ENCODE results near the gene POU2AF1. TPM values are rescaled to one million over a fixed set of nuclear protein-coding genes. Genes with fewer than 3 reads are reported as not detected.

POU2AF1 gene
- total and polyA plus RNA-seq, 2 of the 13 experiments (the other 11 are each of a cell fraction or from before 2014, with no cell fraction given) = 1.9 to 3.6 TPM

- no peak overlapping the region for H3K4me3 ChIP-seq (replicated peaks in 1 of 3; ENCODE audit: insufficient read depth in 1 of 3, low read depth in 2 of 3, low read length in 3 of 3)
- peaks cover 34% of the 10 kb centered on the region for H3K4me1 ChIP-seq (ENCODE audit: insufficient read depth, low read length)
- no peaks in the 10 kb centered on the region for H3K79me2 ChIP-seq (ENCODE audit: insufficient read depth, low read length)
- no peaks in the 10 kb centered on the region for H3K36me3 ChIP-seq (replicated peaks in 1 of 2; ENCODE audit: control insufficient read depth in 1 of 2, insufficient read depth in 2 of 2, low read length in 2 of 2)
- H2AFZ ChIP-seq (ENCODE audit: low read length) = no peak overlapping the region
- no peaks in the 10 kb centered on the region for H4K20me1 ChIP-seq (ENCODE audit: insufficient read depth, low read length)
- ChIA-PET POLR2A (no interaction called here), CTCF (ENCODE audit: low intra/inter-chr PET ratio, low total read pairs) (no interaction called here)
- no peaks in the 10 kb centered on the region for H3K9me3 ChIP-seq (ENCODE audit: low read length)
- WGBS (ENCODE audit: low lambda C conversion rate) = 96% methylated on average over 5 of the region's 6 CpGs
- in situ Hi-C loops (cut with HindIII; ENCODE audit: extremely low pct_ligation_motif_present, low pct_unique_long_range_greater_than_20kb) = no loop called here
- BruUV-seq (replicated peaks) = no TSS peak
- no peak overlapping the region for H3K4me2 ChIP-seq (ENCODE audit: low read depth, low read length)
- H3K27me3 ChIP-seq (ENCODE audit: control insufficient read depth in 1 of 2, insufficient read depth in 2 of 2, low read length in 2 of 2) = no peaks in the 10 kb centered on the region
- ATAC-seq (no peak), FAIRE-seq (no peak), DNase-seq (ENCODE audit: low spot score) (no peak)
- H3K27ac ChIP-seq (ENCODE audit: extremely low read length, insufficient read depth, low read length) = no peak overlapping the region
- intact Hi-C loops (cut with micrococcal nuclease; ENCODE audit: unreplicated experiment) = no loop called here
- no peak overlapping the region for H3K9ac ChIP-seq (ENCODE audit: insufficient read depth, low read depth, low read length)
- no peak for TF ChIP-seq CSRNP1 (CRISPR knock-in tag; IDR thresholded peaks at IDR 0.05)
- TF ChIP-seq, protein P1, sequence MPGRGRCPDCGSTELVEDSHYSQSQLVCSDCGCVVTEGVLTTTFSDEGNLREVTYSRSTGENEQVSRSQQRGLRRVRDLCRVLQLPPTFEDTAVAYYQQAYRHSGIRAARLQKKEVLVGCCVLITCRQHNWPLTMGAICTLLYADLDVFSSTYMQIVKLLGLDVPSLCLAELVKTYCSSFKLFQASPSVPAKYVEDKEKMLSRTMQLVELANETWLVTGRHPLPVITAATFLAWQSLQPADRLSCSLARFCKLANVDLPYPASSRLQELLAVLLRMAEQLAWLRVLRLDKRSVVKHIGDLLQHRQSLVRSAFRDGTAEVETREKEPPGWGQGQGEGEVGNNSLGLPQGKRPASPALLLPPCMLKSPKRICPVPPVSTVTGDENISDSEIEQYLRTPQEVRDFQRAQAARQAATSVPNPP (CRISPR knock-in tag; IDR thresholded peaks at IDR 0.05) = no peak
- TF ChIP-seq POLR2AphosphoS2 (IDR thresholded peaks at IDR 0.05; ENCODE audit: low read depth, low read length) = no peak
- TF ChIP-seq, protein P2, sequence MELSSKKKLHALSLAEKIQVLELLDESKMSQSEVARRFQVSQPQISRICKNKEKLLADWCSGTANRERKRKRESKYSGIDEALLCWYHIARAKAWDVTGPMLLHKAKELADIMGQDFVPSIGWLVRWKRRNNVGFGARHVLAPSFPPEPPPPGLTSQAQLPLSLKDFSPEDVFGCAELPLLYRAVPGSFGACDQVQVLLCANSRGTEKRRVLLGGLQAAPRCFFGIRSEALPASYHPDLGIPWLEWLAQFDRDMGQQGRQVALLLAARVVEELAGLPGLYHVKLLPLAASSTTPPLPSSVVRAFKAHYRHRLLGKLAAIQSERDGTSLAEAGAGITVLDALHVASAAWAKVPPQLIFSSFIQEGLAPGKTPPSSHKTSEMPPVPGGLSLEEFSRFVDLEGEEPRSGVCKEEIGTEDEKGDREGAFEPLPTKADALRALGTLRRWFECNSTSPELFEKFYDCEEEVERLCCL (CRISPR knock-in tag; IDR thresholded peaks at IDR 0.05; ENCODE audit: borderline replicate concordance) = no peak
- no peak for TF ChIP-seq GPBP1L1 (CRISPR knock-in tag; IDR thresholded peaks at IDR 0.05)
- TF ChIP-seq BRCA1 (CRISPR knock-in tag; IDR thresholded peaks at IDR 0.05) = no peak
- no peak for TF ChIP-seq KDM5A (IDR thresholded peaks at IDR 0.05; ENCODE audit: borderline replicate concordance, low read length)
- TF ChIP-seq CREBL2 (CRISPR knock-in tag; IDR thresholded peaks at IDR 0.05; ENCODE audit: borderline replicate concordance) = no peak
- no peak for TF ChIP-seq RAD51 (IDR thresholded peaks at IDR 0.05; ENCODE audit: borderline replicate concordance)
- no peak for TF ChIP-seq ZNF264 (CRISPR knock-in tag; IDR thresholded peaks at IDR 0.05)
- no peak for TF ChIP-seq ZFX (CRISPR knock-in tag; IDR thresholded peaks at IDR 0.05; ENCODE audit: low read depth)
- no peak for TF ChIP-seq NBN (conservative IDR thresholded peaks at IDR 0.05)
- TF ChIP-seq, protein P3, sequence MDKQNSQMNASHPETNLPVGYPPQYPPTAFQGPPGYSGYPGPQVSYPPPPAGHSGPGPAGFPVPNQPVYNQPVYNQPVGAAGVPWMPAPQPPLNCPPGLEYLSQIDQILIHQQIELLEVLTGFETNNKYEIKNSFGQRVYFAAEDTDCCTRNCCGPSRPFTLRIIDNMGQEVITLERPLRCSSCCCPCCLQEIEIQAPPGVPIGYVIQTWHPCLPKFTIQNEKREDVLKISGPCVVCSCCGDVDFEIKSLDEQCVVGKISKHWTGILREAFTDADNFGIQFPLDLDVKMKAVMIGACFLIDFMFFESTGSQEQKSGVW (CRISPR knock-in tag; IDR thresholded peaks at IDR 0.05; ENCODE audit: borderline replicate concordance) = no peak
- TF ChIP-seq PHB2 (IDR thresholded peaks at IDR 0.05; ENCODE audit: partially characterized antibody) = no peak
- TF ChIP-seq, protein P4, sequence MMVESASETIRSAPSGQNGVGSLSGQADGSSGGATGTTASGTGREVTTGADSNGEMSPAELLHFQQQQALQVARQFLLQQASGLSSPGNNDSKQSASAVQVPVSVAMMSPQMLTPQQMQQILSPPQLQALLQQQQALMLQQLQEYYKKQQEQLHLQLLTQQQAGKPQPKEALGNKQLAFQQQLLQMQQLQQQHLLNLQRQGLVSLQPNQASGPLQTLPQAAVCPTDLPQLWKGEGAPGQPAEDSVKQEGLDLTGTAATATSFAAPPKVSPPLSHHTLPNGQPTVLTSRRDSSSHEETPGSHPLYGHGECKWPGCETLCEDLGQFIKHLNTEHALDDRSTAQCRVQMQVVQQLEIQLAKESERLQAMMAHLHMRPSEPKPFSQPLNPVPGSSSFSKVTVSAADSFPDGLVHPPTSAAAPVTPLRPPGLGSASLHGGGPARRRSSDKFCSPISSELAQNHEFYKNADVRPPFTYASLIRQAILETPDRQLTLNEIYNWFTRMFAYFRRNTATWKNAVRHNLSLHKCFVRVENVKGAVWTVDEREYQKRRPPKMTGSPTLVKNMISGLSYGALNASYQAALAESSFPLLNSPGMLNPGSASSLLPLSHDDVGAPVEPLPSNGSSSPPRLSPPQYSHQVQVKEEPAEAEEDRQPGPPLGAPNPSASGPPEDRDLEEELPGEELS (CRISPR knock-in tag; IDR thresholded peaks at IDR 0.05) = no peak
- no peak for TF ChIP-seq ZKSCAN1 (IDR thresholded peaks at IDR 0.05; ENCODE audit: low read length)
Measured at GRCh38 chr11:111347002-111347722, 31.9 kb downstream of the POU2AF1 start.
